ENCODE data around the gene PARP8.
"Not testable (repeated sequence)": the region's sequence is repeated elsewhere in the genome, so short reads cannot be mapped to it uniquely, and the experiment has no call there.

Gene PARP8

DNA sequence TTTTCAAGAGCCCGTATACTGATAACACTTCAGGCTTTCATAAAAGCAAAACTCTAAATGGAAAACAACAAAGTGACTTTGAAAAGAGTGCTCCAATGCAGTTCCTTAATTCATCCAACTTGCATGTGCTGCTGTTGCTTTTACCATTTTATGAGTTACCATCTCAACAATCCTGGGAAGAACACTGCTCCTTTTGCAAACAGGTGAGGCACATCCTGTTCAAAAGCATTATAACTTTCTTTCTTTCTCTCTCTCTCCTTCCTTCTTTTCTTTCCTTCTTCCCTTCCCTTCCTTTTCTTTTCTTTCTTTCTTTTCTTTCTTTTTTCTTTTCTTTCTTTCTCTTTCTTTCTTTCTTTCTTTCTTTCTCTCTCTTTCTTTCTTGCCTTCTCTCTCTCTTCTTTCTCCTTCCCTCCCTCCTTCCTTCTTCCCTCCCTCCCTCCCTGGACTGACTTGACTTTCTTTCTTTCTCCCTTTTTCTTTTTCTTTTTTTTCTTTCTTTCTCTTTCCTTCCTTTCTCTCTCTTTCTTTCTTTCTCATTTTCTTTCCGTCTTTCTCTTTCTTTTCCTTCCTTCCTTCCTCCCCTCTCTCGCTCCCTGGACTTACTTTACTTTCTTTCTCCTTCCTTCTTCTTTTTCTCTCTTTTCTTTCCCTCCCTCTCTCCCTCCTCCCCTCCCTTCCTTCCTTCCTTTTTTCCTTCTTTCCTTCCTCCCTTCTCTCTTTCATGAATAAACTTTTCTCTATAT, 11.2 kb upstream of the PARP8 start:
- TF ChIP-seq, protein P1, sequence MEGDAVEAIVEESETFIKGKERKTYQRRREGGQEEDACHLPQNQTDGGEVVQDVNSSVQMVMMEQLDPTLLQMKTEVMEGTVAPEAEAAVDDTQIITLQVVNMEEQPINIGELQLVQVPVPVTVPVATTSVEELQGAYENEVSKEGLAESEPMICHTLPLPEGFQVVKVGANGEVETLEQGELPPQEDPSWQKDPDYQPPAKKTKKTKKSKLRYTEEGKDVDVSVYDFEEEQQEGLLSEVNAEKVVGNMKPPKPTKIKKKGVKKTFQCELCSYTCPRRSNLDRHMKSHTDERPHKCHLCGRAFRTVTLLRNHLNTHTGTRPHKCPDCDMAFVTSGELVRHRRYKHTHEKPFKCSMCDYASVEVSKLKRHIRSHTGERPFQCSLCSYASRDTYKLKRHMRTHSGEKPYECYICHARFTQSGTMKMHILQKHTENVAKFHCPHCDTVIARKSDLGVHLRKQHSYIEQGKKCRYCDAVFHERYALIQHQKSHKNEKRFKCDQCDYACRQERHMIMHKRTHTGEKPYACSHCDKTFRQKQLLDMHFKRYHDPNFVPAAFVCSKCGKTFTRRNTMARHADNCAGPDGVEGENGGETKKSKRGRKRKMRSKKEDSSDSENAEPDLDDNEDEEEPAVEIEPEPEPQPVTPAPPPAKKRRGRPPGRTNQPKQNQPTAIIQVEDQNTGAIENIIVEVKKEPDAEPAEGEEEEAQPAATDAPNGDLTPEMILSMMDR (IDR thresholded peaks at IDR 0.05; ENCODE audit: control insufficient read depth, extremely low read depth, insufficient read depth), result no peak
- peak; percentile 42 for DNase-seq (ENCODE audit: low read depth)
- no peak overlapping the region for H3K4me3 ChIP-seq (ENCODE audit: low read depth, low read length)

DNA sequence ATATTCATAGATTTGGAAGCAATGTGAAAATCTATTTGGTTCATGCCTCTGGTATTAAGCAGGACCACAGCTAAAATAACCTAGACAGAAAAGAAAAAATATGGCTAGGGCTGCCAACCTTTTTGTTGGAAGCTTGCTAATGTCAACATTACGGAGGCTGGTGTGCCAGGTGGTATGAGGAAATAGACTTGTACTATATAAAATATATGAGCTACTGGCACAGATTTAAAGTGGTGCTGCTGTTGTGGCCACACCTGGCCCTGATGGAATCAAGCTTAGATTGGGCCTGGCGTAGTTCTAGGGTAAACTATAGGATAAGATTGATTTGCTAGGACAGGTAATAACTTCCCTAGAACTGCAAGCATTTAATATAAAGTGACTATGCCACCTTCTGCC, 10.6 kb upstream of the PARP8 start:
- H3K4me3 ChIP-seq (ENCODE audit: low read depth, low read length), result no peak overlapping the region
- DNase-seq (ENCODE audit: low read depth), result peak; percentile 97
- TF ChIP-seq, protein P1 (IDR thresholded peaks at IDR 0.05; ENCODE audit: control insufficient read depth, extremely low read depth, insufficient read depth), result no peak

DNA sequence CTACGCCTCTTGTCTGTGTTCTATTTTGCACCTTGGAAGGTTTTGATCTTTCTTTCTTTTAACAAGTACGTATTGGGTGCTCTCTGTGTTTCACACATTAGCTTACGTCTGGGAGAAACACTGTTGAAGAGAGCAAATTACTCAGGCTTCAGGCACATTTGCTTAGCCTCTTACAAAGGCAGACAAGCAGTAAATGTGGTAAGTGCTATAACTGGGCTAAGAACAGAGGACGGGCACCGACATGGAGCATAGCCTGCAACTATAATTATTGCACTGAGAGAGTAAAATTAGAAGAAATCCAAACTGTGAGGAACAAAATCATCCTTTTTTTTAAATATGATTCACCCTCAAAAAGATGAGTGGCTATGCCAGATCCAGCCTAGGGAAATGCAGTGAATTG, 9.4 kb upstream of the PARP8 start:
- no peak for DNase-seq (ENCODE audit: low read depth)
- H3K4me3 ChIP-seq (ENCODE audit: low read depth, low read length), result no peak overlapping the region

DNA sequence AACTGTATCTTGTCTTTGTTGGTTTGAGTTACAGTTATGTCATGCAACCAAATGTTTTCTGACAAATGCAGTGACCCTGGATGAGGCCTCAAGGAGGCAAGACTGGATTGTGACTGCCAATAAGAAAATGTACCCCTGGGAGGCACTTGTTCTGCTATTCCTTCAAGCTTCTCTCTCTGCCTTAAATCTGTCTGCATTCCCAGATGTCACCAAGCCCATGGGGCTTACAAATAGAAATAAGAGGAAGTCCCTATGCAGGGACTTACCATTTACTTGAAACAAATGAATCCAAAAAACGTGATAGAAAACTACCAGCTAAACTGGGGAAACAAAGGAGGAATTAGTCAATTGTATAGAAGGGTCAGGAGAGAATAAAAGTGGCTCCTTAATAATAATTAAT, 8.2 kb upstream of the PARP8 start:
- H3K4me3 ChIP-seq (ENCODE audit: low read depth, low read length), result no peak overlapping the region
- TF ChIP-seq, protein P1 (IDR thresholded peaks at IDR 0.05; ENCODE audit: control insufficient read depth, extremely low read depth, insufficient read depth), result no peak
- DNase-seq (ENCODE audit: low read depth), result no peak

More for the DNA sequence above, 9.4 kb upstream of the PARP8 start:
- TF ChIP-seq, protein P1 (IDR thresholded peaks at IDR 0.05; ENCODE audit: control insufficient read depth, extremely low read depth, insufficient read depth), result no peak

DNA sequence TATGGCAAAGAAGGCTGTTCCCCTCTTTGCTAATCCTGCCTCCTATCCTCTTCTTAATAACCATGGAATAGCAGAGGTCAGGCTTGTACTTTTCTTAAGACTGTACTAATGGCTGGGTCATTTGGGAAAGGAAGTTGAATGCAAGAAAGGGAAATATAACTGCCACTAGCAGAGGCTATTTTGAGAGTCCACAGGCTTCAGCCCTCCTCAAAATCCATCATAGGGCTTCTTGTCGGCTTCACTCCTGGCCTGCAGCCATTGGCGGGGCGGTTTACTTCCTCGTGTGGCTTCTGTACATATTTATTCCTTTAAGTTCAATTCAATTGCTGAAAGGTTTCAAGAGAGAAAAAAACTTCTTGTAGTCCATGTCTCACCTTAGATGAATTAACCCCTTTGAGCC, 2.8 kb upstream of the PARP8 start:
- no peak overlapping the region for H3K4me3 ChIP-seq (ENCODE audit: low read depth, low read length)
- TF ChIP-seq, protein P1 (IDR thresholded peaks at IDR 0.05; ENCODE audit: control insufficient read depth, extremely low read depth, insufficient read depth), result no peak
- no peak for DNase-seq (ENCODE audit: low read depth)

DNA sequence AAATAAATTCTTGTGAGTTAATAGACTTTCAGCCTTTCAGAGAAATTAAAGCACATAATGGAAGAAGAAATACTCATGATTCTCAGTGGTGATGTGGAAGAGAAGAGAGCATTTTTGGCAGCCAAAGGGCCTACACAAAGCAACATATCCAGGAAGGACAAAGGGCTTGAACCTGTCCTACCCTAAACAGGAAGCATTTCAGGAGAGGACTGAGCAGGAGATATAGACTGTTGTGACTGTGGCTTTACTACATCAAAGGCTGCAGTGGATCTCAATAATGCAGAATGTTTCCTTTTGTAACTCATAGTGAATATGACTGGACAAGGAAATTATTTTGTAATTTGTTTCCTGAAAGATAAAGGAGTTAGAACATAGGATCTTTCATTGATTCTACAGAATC, 1.3 kb upstream of the PARP8 start:
- TF ChIP-seq, protein P1 (IDR thresholded peaks at IDR 0.05; ENCODE audit: control insufficient read depth, extremely low read depth, insufficient read depth), result no peak
- H3K4me3 ChIP-seq (ENCODE audit: low read depth, low read length), result no peak overlapping the region
- no peak for DNase-seq (ENCODE audit: low read depth)

DNA sequence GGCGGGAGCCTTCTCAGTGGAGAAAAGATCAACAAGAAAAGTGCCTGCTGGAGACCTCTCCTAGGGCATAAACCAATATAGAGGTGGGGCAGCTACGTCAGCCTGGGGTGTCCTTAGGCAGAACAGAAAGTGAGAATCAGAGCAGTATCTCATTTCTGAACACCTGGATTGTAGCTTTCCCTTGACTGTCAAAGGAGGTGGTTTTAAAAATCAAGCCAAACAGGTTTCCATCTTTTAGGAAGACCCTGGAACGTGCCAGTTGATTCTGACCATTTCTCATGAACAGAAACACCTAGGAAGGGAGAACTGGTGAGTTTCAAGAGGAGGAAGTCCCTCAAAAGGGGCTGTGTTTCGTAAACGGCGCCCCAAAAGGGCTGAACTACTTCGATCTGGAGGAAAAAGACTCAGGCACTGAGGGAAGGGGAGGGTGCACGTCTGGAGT, 655 bp upstream of the PARP8 start:
- DNase-seq (ENCODE audit: low read depth), result not testable (repeated sequence)

More for the DNA sequence above, 655 bp upstream of the PARP8 start:
- not testable (repeated sequence) for H3K4me3 ChIP-seq (ENCODE audit: low read depth, low read length)

All from LNCaP clone FGC (cell line).